NCI-H82 (cell line): Measurements from ENCODE around the gene TWF1.
"Not testable (repeated sequence)": the region's sequence is repeated elsewhere in the genome, so short reads cannot be mapped to it uniquely, and the experiment has no call there.

ENCODE experiments used
- DNase-seq: peaks from one replicate; lab custom pipeline; 2025; lab: John Stamatoyannopoulos, UW

TWF1 gene

GRCh38 chr12:43805860-43806736 is at the start of gene TWF1:
TSS of gene TWF1 (minus strand) at chr12:43806317. CDS start at chr12:43806245, 72 bp downstream.
- DNase-seq, result peak; percentile 81

- no peak for DNase-seq
These were observed 46.6 kb upstream of the TWF1 start for GRCh38 chr12:43852744-43853143.

- DNase-seq, result peak; percentile 40
These were observed 42.7 kb upstream of the TWF1 start for GRCh38 chr12:43848786-43849185.

- no peak for DNase-seq
These were observed 42.0 kb upstream of the TWF1 start for GRCh38 chr12:43848226-43848507.

GRCh38 chr12:43847425-43848225 is 41.5 kb upstream of the TWF1 start:
- not testable (repeated sequence) for DNase-seq

GRCh38 chr12:43842259-43842658 is 36.1 kb upstream of the TWF1 start:
- DNase-seq, result no peak

GRCh38 chr12:43841253-43841652 is 35.1 kb upstream of the TWF1 start:
- DNase-seq, result no peak

- no peak for DNase-seq
These were observed 34.2 kb upstream of the TWF1 start for GRCh38 chr12:43840338-43840737.

GRCh38 chr12:43836475-43836989 is 30.4 kb upstream of the TWF1 start:
- DNase-seq, result no peak

GRCh38 chr12:43835656-43836474 is 29.7 kb upstream of the TWF1 start, which contains the start of gene TMEM117:
TSS of gene TMEM117 (plus strand) at chr12:43836081.
- peak; percentile 58 for DNase-seq

GRCh38 chr12:43835264-43835655 is 29.1 kb upstream of the TWF1 start:
- no peak for DNase-seq

- DNase-seq, result no peak
These were observed 26.5 kb upstream of the TWF1 start for GRCh38 chr12:43832463-43833168.

GRCh38 chr12:43827093-43827492 is 21.0 kb upstream of the TWF1 start:
- no peak for DNase-seq

GRCh38 chr12:43826681-43827080 is 20.6 kb upstream of the TWF1 start:
- DNase-seq, result no peak

GRCh38 chr12:43824207-43824775 is 18.2 kb upstream of the TWF1 start:
- no peak for DNase-seq

GRCh38 chr12:43816168-43816567 is 10.1 kb upstream of the TWF1 start:
- DNase-seq, result no peak

- DNase-seq, result no peak
These were observed 9.3 kb upstream of the TWF1 start for GRCh38 chr12:43815416-43815815.

- DNase-seq, result no peak
These were observed 6.8 kb upstream of the TWF1 start for GRCh38 chr12:43812926-43813325.

- DNase-seq, result no peak
These were observed 5.9 kb upstream of the TWF1 start for GRCh38 chr12:43812057-43812456.

GRCh38 chr12:43807386-43807785 is 1.3 kb upstream of the TWF1 start:
- DNase-seq, result no peak

GRCh38 chr12:43806737-43807072 is 588 bp upstream of the TWF1 start:
- peak; percentile 29 for DNase-seq
